GM18508 (cell line): ENCODE data around the gene FZD7.

Experiments
- ATAC-seq: cut with Tn5 transposase; IDR thresholded peaks from one replicate; pipeline ENCODE4 v1.9.1; 2021; ENCODE audit warnings: moderate number of reproducible peaks; ENCODE audit not compliant: insufficient read depth, unreplicated experiment

FZD7 gene

DNA sequence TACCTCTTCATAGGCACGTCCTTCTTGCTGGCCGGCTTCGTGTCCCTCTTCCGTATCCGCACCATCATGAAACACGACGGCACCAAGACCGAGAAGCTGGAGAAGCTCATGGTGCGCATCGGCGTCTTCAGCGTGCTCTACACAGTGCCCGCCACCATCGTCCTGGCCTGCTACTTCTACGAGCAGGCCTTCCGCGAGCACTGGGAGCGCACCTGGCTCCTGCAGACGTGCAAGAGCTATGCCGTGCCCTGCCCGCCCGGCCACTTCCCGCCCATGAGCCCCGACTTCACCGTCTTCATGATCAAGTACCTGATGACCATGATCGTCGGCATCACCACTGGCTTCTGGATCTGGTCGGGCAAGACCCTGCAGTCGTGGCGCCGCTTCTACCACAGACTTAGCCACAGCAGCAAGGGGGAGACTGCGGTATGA, 2.3 kb downstream of the FZD7 start:
- no peak for ATAC-seq

- no peak for ATAC-seq
These were observed 3.0 kb downstream of the FZD7 start for GRCh38 chr2:202036601-202037037.

GRCh38 chr2:202037086-202037485, 3.4 kb downstream of the FZD7 start:
- ATAC-seq = no peak

GRCh38 chr2:202038471-202039277, 5.0 kb downstream of the FZD7 start:
- ATAC-seq = no peak

DNA sequence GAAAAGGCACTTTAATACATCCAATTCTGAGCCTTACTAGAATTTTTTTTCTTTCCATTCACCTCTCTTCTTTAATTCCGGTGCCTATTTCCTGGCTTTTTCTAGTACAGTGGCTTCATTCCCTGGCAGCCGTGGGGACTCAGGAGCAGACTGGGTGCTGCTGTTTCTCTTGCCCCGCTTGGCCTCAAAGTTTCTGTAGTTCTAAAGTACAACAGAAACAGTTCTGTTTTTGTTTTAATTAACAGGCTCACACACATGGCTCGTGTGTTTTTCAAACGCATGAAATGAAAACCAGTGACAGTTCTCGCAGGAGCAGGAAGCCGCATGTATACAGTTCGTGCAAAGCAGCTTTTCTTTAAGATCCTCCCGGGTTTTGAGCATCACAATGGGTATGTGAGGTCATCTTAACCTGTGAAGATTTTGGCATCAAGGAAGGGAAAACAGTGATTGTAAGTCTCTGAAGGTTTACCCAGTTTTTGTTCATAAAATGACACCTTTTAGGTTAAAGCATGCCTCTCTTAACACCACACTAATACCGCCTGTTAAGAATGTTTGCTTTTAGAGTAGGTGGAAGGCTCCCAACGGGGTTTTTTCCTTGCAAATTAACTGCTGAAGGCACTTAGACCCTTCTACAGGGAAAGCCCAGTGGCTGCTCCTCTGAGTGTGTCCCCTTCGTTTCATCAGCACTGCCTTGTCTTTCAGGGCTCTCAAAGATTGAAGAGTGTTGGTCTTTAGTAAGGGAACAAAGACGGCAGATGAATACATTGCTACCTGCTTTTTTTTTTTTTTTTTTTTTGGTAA, 5.8 kb downstream of the FZD7 start:
- no peak for ATAC-seq

DNA sequence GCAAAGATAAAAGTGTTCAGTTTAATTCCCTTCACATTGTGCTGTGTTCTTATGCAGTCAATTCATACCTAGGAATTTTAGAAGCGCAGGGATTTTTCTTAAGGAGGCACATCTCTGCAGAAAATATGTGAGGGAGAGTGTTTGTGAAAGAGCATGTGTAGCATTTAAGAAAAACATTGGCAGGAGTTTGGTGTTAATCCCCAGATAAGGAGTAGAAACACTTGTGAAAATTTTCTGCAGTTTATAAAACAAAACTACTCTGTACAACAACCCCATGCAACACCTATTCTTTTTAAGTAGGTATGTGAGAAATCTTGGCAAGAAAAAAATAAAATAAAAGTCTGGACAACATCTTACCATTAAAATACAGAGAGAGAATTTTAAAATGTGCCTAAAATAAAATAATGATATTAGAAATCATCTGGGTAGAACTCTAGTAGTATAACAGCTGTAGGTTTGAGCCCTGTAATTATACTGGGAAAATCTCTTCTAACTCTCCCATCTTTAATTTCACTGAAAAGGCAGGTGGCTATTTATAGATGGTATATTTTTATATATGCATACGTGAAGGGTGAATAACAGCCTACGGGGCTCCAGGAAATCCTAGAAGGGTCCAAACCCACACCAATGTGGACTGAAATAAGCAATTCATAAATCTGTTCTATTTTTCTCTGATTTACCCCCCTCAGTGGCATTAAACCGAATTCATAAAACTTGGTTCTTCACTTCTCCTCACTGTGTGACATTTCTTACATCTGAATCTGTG, 6.6 kb downstream of the FZD7 start:
- no peak for ATAC-seq

GRCh38 chr2:202042444-202042843, 8.8 kb downstream of the FZD7 start:
- ATAC-seq = no peak

- ATAC-seq = no peak
These were observed 9.8 kb downstream of the FZD7 start for GRCh38 chr2:202043475-202043874.

DNA sequence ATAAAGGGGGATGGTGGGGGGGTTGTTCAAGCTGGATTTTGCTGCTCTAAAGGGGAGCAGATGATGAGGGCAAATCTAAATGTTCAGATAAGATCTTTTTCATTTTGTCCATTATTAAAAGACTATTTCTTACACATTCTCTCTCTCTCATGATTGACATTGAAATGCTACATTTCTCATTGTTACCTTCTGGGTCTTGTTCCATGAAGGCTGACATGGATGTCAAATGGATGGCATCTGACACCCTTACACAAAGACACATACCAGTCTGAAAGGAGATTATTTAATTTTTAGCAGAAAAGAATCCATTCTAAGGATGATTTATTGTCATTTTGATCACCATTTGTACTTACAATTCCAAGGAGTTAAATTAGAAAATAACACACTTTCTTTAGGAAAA, 11.1 kb downstream of the FZD7 start:
- no peak for ATAC-seq

DNA sequence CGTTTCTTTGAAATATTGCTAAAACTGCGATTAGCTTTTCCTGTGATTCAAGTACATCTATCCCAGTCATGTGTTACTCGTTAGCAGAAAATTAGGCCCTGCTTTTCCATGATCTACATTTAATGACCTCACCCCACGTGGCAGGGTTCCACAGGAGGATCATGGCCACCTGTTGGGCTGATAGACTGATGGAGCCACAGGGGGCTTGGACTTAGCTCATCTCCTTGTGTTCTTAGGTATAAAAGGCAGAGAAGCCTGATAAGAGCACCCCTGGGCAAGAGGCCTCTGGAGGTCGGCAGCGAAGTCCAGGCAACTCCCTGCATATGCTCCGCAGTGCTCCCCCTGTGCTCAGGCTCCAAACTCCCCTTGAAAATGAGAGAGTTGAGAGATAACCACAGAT, 12.9 kb downstream of the FZD7 start:
- no peak for ATAC-seq

- no peak for ATAC-seq
These were observed 15.6 kb downstream of the FZD7 start for GRCh38 chr2:202049092-202049728.

GRCh38 chr2:202049840-202050239, 16.2 kb downstream of the FZD7 start:
- ATAC-seq = no peak

GRCh38 chr2:202050652-202051051, 17.0 kb downstream of the FZD7 start:
- ATAC-seq = no peak

- no peak for ATAC-seq
These were observed 18.0 kb downstream of the FZD7 start for GRCh38 chr2:202051499-202052161.

- ATAC-seq = no peak
These were observed 18.6 kb downstream of the FZD7 start for GRCh38 chr2:202052235-202052634.

DNA sequence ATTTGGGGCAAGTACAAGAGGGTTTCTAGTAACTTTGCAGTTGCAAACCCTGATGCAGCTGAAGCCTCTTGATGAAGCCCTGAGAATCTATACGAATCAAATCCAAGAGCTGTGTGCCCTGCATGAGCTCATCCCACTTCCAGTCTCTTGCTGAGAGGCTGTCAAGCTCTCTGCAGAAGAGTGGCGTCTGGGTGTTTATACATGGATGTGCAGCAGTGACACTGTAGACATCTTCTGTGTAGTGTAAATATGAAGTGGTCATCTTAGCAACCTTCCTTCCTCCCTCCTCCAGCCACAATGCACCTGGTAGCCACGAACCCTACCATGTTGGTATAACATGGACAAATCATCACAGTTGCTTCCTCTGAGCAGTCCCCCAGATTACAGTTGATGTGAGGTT, 21.0 kb downstream of the FZD7 start:
- ATAC-seq = no peak

DNA sequence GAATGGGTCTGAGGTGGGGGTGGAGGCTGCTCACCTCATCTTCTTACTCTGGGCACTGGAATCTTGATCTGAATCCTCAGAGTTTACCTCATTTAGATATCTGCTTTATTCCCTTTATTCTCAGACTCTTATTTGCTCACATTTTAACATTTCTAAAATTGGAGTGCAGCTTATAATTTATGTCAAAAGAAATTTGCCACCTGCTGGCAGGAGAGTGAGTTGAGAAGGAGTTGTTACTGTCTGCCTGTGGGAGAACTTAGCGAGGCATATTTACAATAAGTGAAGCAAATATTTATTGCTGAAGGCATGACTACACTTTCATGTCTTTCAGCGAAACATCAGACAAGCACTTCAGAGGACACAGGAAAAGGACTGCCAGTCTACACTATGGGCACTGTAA, 23.0 kb downstream of the FZD7 start:
- no peak for ATAC-seq

GRCh38 chr2:202060218-202060617, 26.6 kb downstream of the FZD7 start:
- ATAC-seq = no peak

GRCh38 chr2:202061695-202062094, 28.0 kb downstream of the FZD7 start:
- no peak for ATAC-seq
